ENCODE data around the gene NOVA2. TPM values are rescaled to one million over a fixed set of nuclear protein-coding genes. Genes with fewer than 3 reads are reported as not detected.

NOVA2 gene
- total and polyA plus RNA-seq, 2 of the 8 experiments (the other 6 are each of a cell fraction or from before 2014, with no cell fraction given), result 3.2 to 24.6 TPM

GRCh38 chr19:45927565-45928261 lies 46.0 kb downstream of the NOVA2 start:
- H4K8ac ChIP-seq (ENCODE audit: extremely low read depth, insufficient read depth, low read length), result no peak overlapping the region
- no peak overlapping the region for H4K91ac ChIP-seq (replicated peaks; ENCODE audit: insufficient read length, low read length)
- DNase-seq (ENCODE audit: low read depth in 1 of 2, low spot score in 2 of 2) (peak; percentile 90 to 92), FAIRE-seq (peak; percentile 99)
- H3K4me2 ChIP-seq (ENCODE audit: insufficient read depth in 1 of 2, low read depth in 2 of 2, low read length in 2 of 2), result peak overlapping the region; percentile 62 to 81
- ChIA-PET CTCF (ENCODE audit: partially characterized antibody) (interaction anchor here (0.5 to 3.2 kb wide), 8 partner anchors 14 to 253 kb away, joined by 3 to 15 read pairs (median 3); partner anchors contain the start of gene NANOS2), POLR2A (ENCODE audit: partially characterized antibody) (interaction anchor here (0.7 to 1.8 kb wide), 6 partner anchors 14 to 79 kb away, joined by 3 to 5 read pairs (median 3); no protein-coding TSS in a partner anchor)
- no peaks in the 10 kb centered on the region for H3K36me3 ChIP-seq (ENCODE audit: control insufficient read depth in 2 of 4, insufficient read depth in 4 of 4, low read length in 3 of 4)
- no peak overlapping the region for H2BK12ac ChIP-seq (ENCODE audit: low read depth, low read length)
- H3K79me2 ChIP-seq (ENCODE audit: control insufficient read depth in 1 of 2, insufficient read depth in 2 of 2, low read length in 2 of 2), result no peaks in the 10 kb centered on the region
- no peak overlapping the region for H3K4ac ChIP-seq (replicated peaks; ENCODE audit: insufficient read length, low read depth, low read length)
- H3K14ac ChIP-seq (ENCODE audit: insufficient read length), result no peak overlapping the region
- H2BK15ac ChIP-seq (ENCODE audit: low read length), result 0 out of 2 replicates have a peak overlapping the region, but pooled peaks have one; percentile 81
- no peak overlapping the region for H2AK5ac ChIP-seq (ENCODE audit: low read depth, low read length)
- H3K27me3 ChIP-seq (replicated peaks in 1 of 4; ENCODE audit: control insufficient read depth in 3 of 4, extremely low read depth in 1 of 4, insufficient read depth in 3 of 4, low read length in 3 of 4), result peaks cover 1 to 18% (median 8%) of the 10 kb centered on the region in 4 experiments; a peak in 5 of 7 replicates
- no peak overlapping the region for H3K56ac ChIP-seq (replicated peaks; ENCODE audit: insufficient read length, low read depth, low read length)
- H2AFZ ChIP-seq (ENCODE audit: low read length), result peak overlapping the region; percentile 84
- no peak overlapping the region for H2BK5ac ChIP-seq (ENCODE audit: low read depth, low read length)
- peak overlapping the region; percentile 15 to 60 (median 42); a peak in 7 of 8 replicates for H3K4me3 ChIP-seq (ENCODE audit: extremely low read depth in 1 of 4, insufficient read depth in 2 of 4, low read depth in 3 of 4, low read length in 4 of 4)
- no peak overlapping the region for H4K5ac ChIP-seq (ENCODE audit: insufficient read length, low read depth, low read length)
- no peak overlapping the region; the same call in 1 of the 2 replicates for H3K18ac ChIP-seq (ENCODE audit: extremely low read depth, low read length)
- 14% methylated on average over 32 of the region's 33 CpGs; no CpG with 5 or more reads in 1 of the 2 experiments for WGBS, 2 experiments (ENCODE audit: extremely low coverage in 1 of 2, insufficient coverage in 1 of 2, insufficient read length in 1 of 2, insufficient replicate concordance in 2 of 2, low coverage in 1 of 2, low lambda C conversion rate in 2 of 2, missing lambda C conversion rate in 1 of 2)
- no peaks in the 10 kb centered on the region for H3K9me3 ChIP-seq (ENCODE audit: insufficient read depth in 2 of 2, low read depth in 1 of 2, low read length in 1 of 2)
- no peaks in the 10 kb centered on the region for H3K79me1 ChIP-seq (ENCODE audit: low read depth, low read length)
- peak overlapping the region in 1 of 4 experiments; percentile 57; a peak in 3 of 7 replicates for H3K9ac ChIP-seq (replicated peaks in 1 of 4; ENCODE audit: extremely low read depth in 1 of 4, low read depth in 3 of 4, low read length in 3 of 4)
- no peak overlapping the region for H2BK20ac ChIP-seq (ENCODE audit: low read length)
- no peak overlapping the region for H2BK120ac ChIP-seq (replicated peaks; ENCODE audit: low read depth, low read length)
- H4K20me1 ChIP-seq (replicated peaks in 1 of 2; ENCODE audit: control insufficient read depth in 1 of 2, insufficient read depth in 2 of 2, low read length in 2 of 2), result no peaks in the 10 kb centered on the region
- H3K4me1 ChIP-seq (replicated peaks in 1 of 4; ENCODE audit: control insufficient read depth in 3 of 4, insufficient read depth in 4 of 4, low read length in 3 of 4), result no peaks in the 10 kb centered on the region
- no peak overlapping the region for H3K23ac ChIP-seq (ENCODE audit: insufficient read length)
- no peak overlapping the region for H3K27ac ChIP-seq (ENCODE audit: low read depth, low read length)
- H3K23me2 ChIP-seq (ENCODE audit: low read depth, low read length), result peaks cover 5% of the 10 kb centered on the region; the same call in 1 of the 2 replicates
- no peak for TF ChIP-seq SP2 (IDR thresholded peaks at IDR 0.05; ENCODE audit: low read length)
- no peak for TF ChIP-seq RXRA (IDR thresholded peaks at IDR 0.05; ENCODE audit: insufficient read depth, low read depth, low read length)
- no peak for TF ChIP-seq NANOG (IDR thresholded peaks at IDR 0.05; ENCODE audit: insufficient read depth, low read depth, low read length, poor library complexity, severe bottlenecking)
- peak; percentile 64 for TF ChIP-seq ASH2L (IDR thresholded peaks at IDR 0.05; ENCODE audit: low read length)
- no peak for TF ChIP-seq YY1 (IDR thresholded peaks at IDR 0.05; ENCODE audit: low read depth, low read length)
- peak; percentile 89 for TF ChIP-seq CREB1 (IDR thresholded peaks at IDR 0.05)
- no peak for TF ChIP-seq SRF (IDR thresholded peaks at IDR 0.05; ENCODE audit: low read depth, low read length)
- peak; percentile 91 for TF ChIP-seq TBP (IDR thresholded peaks at IDR 0.05; ENCODE audit: low read depth, low read length)
- TF ChIP-seq JUND (IDR thresholded peaks at IDR 0.05; ENCODE audit: low read length), result 0 out of 2 replicates have a peak, but pooled peaks have one; percentile 6
- no peak for TF ChIP-seq BRCA1 (IDR thresholded peaks at IDR 0.05; ENCODE audit: low read depth, low read length)
- peak; percentile 91 to 98; a peak in 3 of 4 replicates for TF ChIP-seq SIN3A (conservative IDR thresholded peaks at IDR 0.05 in 1 of 2, IDR thresholded peaks at IDR 0.05 in 1 of 2; ENCODE audit: low read depth in 1 of 2, low read length in 2 of 2)
- TF ChIP-seq HDAC2 (IDR thresholded peaks at IDR 0.05; ENCODE audit: borderline replicate concordance in 1 of 2, low read depth in 2 of 2, low read length in 2 of 2), result no peak; a peak in 1 of 4 replicates
